NCI-H69 (cell line): ENCODE results near the gene CPA4.

Source experiments
- DNase-seq: peaks from one replicate; lab custom pipeline; 2025; lab: John Stamatoyannopoulos, UW

Gene CPA4

GRCh38 chr7:130345725-130346124 lies 52.8 kb downstream of the CPA4 start:
- DNase-seq = no peak

DNA sequence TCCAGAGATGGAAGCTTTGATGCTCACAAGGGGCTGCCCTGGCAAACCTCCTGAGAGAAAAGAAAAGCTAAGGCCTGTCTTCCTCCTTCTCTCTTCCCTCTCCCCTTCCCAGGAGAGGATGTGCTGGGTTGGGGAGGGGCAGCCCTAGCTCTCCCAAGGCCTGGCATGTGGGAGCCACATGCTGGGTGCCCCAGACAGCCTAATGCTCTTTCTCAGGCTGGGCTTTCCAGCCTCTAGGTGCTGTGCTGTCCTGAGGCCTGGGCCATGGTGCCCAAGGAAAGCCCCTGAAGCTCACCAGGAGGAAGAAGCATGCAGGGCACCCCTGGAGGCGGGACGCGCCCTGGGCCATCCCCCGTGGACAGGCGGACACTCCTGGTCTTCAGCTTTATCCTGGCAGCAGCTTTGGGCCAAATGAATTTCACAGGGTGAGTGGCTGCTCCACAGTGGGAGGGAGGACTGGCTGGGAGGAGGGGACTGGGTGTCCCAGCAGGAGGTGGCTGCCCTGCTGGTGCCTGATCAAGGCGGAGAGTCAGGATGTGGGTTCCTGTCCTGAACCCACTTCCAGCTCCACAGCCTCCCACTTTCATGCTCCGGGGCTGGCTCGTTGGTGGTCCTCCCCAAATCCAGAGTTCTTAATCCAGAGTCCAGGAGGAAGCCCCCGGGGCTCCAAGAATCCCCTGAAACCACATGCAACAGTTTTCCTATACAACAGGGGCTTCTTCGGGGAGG lies 53.4 kb downstream of the CPA4 start:
- peak; percentile 66 for DNase-seq

- no peak for DNase-seq
Measured at GRCh38 chr7:130346941-130347340, 54.0 kb downstream of the CPA4 start.

- peak; percentile 94 for DNase-seq
Measured at GRCh38 chr7:130349911-130350782, 57.2 kb downstream of the CPA4 start.

DNA sequence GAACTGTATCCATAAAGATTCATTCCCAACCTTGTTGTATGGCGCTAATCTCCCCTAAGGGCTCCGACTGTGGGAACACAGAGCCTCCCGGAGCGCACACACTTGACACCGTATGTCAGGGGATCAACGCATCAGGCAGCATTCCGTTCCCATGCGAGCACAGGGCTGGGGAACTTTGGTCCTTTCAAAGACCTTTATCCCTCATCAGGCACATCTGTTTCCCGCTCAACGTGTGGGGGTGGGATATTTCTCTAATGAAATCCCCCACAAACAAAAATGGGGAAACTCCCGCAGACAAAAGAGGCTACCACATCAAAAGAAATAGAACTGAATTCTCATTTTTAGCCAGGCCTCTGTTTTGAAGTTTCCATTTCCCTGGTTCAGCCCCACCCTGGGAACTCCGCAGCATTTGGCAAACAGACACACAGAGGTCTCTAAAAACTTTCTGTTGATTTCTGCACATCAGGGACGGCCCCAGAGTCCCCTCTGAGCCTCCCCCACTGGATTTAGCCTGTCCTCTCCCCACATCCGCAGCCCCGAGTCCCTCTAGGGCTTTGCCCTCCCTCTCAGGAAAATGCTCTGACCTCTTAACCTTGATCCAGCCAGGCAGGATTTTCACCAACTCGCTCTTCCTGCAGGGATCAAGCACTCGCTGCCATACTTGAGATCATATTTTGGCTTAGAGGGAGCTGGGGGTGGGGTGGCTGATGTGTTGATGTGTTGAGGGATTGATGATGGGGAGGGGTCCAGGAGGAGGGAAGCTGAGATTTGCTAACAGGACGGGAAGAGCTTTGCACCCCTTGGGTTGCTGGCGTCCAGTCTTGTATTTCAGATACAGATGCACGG lies 58.2 kb downstream of the CPA4 start:
- DNase-seq = peak; percentile 89

DNA sequence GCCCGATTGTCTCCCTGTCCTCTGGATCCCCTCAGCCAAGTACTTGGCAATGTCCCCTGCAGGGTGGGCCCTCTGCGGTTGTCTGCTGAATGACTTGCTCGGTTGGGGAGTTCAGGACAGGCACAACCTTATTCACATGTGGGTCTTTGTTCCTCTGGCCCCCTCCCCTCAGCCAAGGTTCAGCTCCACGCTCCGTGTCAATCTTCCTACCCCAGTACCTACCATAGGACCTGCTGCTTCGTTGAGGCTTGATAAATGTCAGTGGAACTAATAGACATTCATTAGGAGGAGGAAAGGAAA lies 58.8 kb downstream of the CPA4 start:
- DNase-seq = no peak

- peak; percentile 97 for DNase-seq
Measured at GRCh38 chr7:130352194-130353074, 59.5 kb downstream of the CPA4 start.

- DNase-seq = peak; percentile 74
Measured at GRCh38 chr7:130353196-130353595, 60.2 kb downstream of the CPA4 start.

- DNase-seq = peak; percentile 95
Measured at GRCh38 chr7:130356121-130356875, 63.3 kb downstream of the CPA4 start.

DNA sequence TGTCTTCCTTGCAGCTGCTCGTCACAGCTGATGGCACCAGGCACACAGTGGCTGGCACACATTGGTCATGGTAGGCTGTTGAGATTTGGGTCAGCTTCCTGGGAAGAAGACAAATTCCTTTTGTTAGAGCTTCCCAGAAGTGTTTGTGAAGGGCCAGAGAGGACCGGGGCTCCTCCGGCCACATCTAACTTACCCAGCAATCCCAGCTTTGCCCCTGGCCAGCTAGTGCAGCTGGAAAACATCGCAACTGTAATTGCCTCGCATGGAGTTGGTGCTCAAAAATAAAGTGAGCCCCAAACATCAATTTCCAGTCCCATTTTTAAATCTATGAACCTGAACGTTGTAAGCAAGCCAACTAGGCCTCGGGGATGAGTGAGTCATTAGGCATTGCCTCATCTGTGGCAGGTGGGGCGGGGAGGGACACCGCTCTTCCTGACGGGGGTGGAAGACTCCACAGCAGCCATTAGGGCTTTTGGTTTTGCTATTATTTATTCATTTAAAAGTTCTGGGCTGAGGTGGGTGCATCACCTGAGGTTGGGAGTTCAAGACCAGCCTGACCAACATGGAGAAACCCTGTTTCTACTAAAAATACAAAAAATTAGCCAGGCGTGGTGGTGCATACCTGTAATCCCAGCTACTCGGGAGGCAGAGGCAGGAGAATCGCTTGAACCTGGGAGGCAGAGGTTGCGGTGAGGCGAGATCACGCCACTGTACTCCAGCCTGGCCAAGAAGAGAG lies 64.1 kb downstream of the CPA4 start:
- peak; percentile 91 for DNase-seq

DNA sequence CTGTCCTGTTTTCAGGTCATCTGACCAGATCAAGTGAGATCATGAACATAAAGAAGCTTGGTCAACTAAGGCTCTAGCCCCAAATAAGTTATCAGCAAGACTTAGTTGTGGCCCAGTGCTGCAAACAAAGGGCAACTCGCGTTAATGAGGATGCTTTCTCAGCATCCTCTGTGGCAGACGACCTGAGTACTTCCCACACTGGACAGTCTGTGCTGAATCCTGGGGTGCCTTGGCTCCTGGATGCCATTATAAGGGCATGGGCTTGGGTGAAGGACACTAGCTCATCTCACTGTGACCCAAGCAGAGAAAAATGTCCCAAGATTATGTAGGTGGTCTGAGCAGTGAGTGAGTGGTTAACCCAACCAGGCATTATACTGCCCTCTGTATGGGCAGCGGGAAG lies 65.5 kb downstream of the CPA4 start:
- no peak for DNase-seq

DNA sequence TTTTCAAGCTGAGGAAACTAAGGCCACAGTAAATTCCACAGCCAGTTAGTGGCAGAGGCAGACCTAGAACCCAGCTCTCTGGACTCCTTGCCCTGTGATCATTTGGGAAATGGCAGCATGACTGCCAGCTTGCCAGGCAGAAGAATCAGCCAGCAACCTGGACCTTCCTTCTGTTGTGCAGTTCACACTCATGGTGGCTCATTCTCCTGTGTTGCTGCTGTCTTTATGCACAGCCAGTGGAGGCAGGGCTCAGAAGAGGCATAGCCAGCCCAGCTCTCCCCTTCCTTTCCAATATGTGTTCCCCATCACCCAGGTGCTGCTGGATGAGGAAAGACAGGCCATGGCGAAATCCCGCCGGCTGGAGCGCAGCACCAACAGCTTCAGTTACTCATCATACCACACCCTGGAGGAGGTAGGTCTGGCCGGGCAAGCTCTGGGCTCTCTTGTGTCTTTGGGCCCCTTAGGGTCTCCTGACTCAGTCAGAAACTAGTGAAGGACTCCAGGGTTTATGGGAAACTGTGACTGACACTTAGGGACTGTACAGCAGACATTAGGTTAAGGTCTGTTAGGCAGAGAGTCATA lies 66.4 kb downstream of the CPA4 start:
- DNase-seq = no peak

DNA sequence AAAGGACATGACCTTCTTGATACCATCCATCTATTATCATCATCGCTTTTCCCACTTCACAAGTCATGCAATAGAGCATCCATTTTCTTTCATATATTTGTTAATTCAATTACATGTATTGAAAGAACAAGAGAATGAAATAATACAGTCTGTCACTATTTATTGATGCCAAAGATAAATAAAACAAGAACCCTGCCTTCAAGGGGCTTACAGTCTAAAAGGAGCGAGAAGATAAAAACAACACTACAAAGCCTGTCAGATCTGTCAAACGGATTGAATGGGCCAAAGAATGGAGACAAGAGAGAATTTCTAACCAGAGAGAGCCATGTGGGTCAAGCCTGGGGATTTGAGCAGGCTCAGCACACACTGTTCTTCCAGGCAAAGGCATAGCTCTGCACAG lies 67.6 kb downstream of the CPA4 start:
- DNase-seq = no peak

DNA sequence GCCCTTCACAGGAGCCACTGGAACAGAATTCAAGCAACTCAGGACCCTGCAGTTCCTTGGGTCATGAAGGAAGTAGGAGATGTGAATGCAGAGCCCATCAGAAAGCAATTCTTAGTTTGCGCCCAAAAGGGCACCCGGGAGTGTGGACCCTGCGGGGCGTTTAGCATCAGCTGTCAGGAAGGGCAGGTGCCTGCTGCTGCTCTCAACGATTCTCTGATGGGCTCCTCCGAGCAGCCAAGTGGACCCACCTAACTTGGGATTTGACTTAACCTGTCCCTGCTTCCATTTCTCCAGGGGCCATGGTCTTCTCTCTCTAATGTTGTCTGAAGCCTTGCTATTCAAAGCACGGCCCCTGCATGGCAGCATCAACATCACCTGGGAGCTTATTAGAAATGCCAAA lies 68.7 kb downstream of the CPA4 start:
- no peak for DNase-seq

DNA sequence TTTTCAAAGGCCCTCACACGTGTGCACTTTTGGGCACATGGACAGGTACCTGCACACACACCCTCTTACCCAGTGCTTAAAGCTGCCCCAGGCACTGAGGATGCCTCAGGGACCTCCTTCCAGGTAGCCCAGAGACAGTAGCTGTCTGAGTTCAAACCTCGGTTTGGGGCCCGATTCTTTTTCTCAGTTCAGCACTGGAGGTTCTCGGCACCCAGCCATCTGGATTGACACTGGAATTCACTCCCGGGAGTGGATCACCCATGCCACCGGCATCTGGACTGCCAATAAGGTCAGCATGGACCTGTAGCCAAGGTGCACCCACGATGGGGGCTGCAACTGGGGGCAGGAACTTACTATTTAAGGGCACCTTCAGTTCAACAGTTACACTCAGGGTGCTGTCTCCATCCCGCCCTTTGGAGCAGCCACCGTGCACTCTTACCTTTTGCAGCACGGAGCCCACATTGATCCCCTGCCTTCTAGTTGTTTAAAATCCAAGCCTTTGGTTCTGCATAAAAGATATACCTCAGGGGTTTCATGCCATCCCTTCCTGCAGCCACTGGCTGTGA lies 69.4 kb downstream of the CPA4 start:
- no peak for DNase-seq

DNA sequence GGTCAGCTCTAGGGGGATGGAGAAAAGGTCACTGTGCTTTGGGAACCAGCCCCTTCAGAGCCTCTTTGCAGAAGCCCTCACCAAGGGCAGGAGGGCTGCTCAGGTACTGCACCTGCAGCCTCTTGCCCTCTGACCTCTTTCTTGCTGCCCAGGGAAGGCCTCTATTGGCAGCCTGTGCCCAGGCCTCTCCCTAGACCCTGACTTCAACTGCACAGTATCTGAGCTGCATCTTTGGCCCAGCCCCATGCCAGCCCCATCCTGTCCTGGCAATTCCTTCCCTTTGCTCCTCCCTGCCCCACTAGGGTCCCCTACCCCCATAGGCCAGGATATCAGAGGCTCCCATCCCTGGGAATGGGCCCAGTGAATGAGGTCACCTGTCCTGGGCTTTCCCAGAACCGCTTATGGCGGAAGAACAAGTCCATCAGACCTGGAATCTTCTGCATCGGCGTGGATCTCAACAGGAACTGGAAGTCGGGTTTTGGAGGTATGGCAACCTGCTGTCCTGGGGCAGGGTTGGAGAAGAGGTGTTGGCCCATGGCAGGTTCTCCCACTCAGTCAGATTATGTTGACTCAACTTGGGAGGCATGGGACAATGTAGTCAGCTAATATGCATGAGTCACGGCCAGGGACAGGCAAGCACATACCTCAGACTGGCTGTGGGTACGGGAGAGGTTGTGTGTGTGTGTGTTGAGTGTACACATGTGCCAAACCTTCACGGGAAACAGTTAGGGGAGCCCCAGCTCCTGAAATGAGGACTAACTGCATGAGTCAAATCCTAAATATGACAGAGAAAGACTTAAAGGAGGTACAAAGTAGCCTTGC lies 70.3 kb downstream of the CPA4 start:
- no peak for DNase-seq

DNA sequence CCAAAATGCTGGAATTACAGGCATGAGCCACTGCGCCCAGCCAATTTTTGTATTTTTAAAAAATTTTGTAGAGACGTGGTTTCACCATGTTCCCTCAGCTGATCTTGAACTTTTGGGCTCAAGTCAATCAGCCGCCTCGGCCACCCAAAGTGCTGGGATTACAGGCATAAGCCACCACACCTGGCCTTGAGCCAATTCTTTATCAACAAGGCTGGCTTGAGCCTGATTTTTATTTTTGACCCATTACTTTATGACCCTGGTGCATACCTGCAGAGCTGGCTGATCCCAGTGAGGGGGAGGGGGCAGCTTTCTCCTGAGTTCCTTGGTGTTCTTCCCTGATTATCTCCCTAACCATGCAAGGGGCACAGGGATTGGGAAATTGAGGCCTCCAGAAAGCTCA lies 71.5 kb downstream of the CPA4 start:
- DNase-seq = peak; percentile 62

- peak; percentile 75 for DNase-seq
Measured at GRCh38 chr7:130365088-130365487, 72.1 kb downstream of the CPA4 start.
